HepG2 (cell line): ENCODE data around the gene FGFR1OP2. TPM values are rescaled to one million over a fixed set of nuclear protein-coding genes. Genes with fewer than 3 reads are reported as not detected.

Source experiments
- EP300 ChIP-seq, 3 experiments: sonication (generic) in 1 of 3; formaldehyde crosslinking in 1 of 3; IDR thresholded peaks; 2 replicates each; pipeline versions ENCODE4 v1.5.1 to v1.6.1; 2011 to 2020; ENCODE audit warnings: low read depth in 2 of 3, low read length in 2 of 3, borderline replicate concordance in 1 of 3, improper control_type of control experiment in 1 of 3, mild to moderate bottlenecking in 1 of 3, missing genetic modification reagents in 1 of 3, moderate library complexity in 1 of 3
- FIP1L1 ChIP-seq: fragments of 200-400 bp; formaldehyde crosslinking; IDR thresholded peaks from 2 replicates; pipeline ENCODE4 v1.6.1; 2018; ENCODE audit warnings: low read depth, mild to moderate bottlenecking, low read length, moderate library complexity, borderline replicate concordance; ENCODE audit not compliant: insufficient read depth
- FOXK2 ChIP-seq: fragments of 450-650 bp; IDR thresholded peaks from 2 replicates; pipeline ENCODE4 v1.6.1; 2016
- FOXP1 ChIP-seq, 2 experiments: fragments of 450-650 bp in 1 of 2; IDR thresholded peaks; 2 replicates each; pipeline ENCODE4 v1.6.1; 2017 to 2018; ENCODE audit warnings: antibody characterized with exemption in 1 of 2
- GPN1 ChIP-seq: sonication (generic); formaldehyde crosslinking; IDR thresholded peaks from 2 replicates; pipeline ENCODE4 v1.5.1; 2020; ENCODE audit warnings: missing genetic modification reagents, borderline replicate concordance
- GTF3A ChIP-seq: sonication (generic); formaldehyde crosslinking; conservative IDR thresholded peaks from 2 replicates; pipeline ENCODE4 v1.4.0; 2020; ENCODE audit warnings: mild to moderate bottlenecking, missing genetic modification reagents
- HCFC1 ChIP-seq: fragments of 150-350 bp; IDR thresholded peaks from 2 replicates; pipeline ENCODE4 v1.6.1; 2014; ENCODE audit warnings: low read depth, low read length
- HINFP ChIP-seq: sonication (generic); formaldehyde crosslinking; IDR thresholded peaks from 2 replicates; pipeline ENCODE4 v1.4.0; 2020; ENCODE audit warnings: low read depth, mild to moderate bottlenecking, missing genetic modification reagents
- HNRNPLL ChIP-seq: fragments of 200-400 bp; formaldehyde crosslinking; IDR thresholded peaks from 2 replicates; pipeline ENCODE4 v1.6.1; 2017; ENCODE audit warnings: mild to moderate bottlenecking, low read depth, low read length; ENCODE audit not compliant: poor library complexity, severe bottlenecking
- NKX3-1 ChIP-seq: sonication (generic); formaldehyde crosslinking; IDR thresholded peaks from 2 replicates; pipeline ENCODE4 v1.5.0; 2020; ENCODE audit warnings: missing genetic modification reagents
- PCBP2 ChIP-seq: fragments of 200-400 bp; formaldehyde crosslinking; optimal IDR thresholded peaks from 2 replicates; pipeline ENCODE3; 2018; ENCODE audit warnings: low read length, low read depth; ENCODE audit not compliant: poor library complexity, severe bottlenecking
- RORA ChIP-seq: sonication (generic); formaldehyde crosslinking; IDR thresholded peaks from 2 replicates; pipeline ENCODE4 v1.5.0; 2020; ENCODE audit warnings: mild to moderate bottlenecking, missing genetic modification reagents, moderate library complexity
- SRSF4 ChIP-seq: fragments of 200-400 bp; formaldehyde crosslinking; IDR thresholded peaks from one replicate; pipeline ENCODE4 v1.6.1; 2018; ENCODE audit warnings: mild to moderate bottlenecking, low read depth, low read length, moderate library complexity; ENCODE audit not compliant: poor library complexity, severe bottlenecking
- TARDBP ChIP-seq: sonication (generic); formaldehyde crosslinking; IDR thresholded peaks from 2 replicates; pipeline ENCODE4 v1.8.0; 2022; ENCODE audit warnings: mild to moderate bottlenecking, missing genetic modification reagents
- TCF7 ChIP-seq: sonication (generic); IDR thresholded peaks from 2 replicates; pipeline ENCODE4 v1.6.1; 2016; ENCODE audit warnings: antibody characterized with exemption, low read depth
- WIZ ChIP-seq: sonication (generic); formaldehyde crosslinking; IDR thresholded peaks from 2 replicates; pipeline ENCODE4 v1.5.1; 2020; ENCODE audit warnings: mild to moderate bottlenecking, missing genetic modification reagents
- ZBTB1 ChIP-seq: sonication (generic); formaldehyde crosslinking; IDR thresholded peaks from 2 replicates; pipeline ENCODE4 v1.4.0; 2020; ENCODE audit warnings: missing genetic modification reagents, borderline replicate concordance
- ZBTB7A ChIP-seq: sonication (generic); formaldehyde crosslinking; IDR thresholded peaks from 2 replicates; pipeline ENCODE4 v1.8.0; 2022; ENCODE audit warnings: mild to moderate bottlenecking, missing genetic modification reagents
- ZHX2 ChIP-seq, 2 experiments: sonication (generic) in 1 of 2; formaldehyde crosslinking in 1 of 2; IDR thresholded peaks; 2 replicates each; pipeline versions ENCODE4 v1.6.1 to v1.9.0; 2014 to 2022; ENCODE audit warnings: antibody characterized with exemption in 1 of 2, borderline replicate concordance in 1 of 2, inconsistent platforms in 1 of 2, low read depth in 1 of 2, missing genetic modification reagents in 1 of 2
- ZNF564 ChIP-seq: sonication (generic); formaldehyde crosslinking; IDR thresholded peaks from 2 replicates; pipeline ENCODE4 v1.8.1; 2023; ENCODE audit warnings: mild to moderate bottlenecking, missing genetic modification reagents
- ZNF598 ChIP-seq: sonication (generic); formaldehyde crosslinking; IDR thresholded peaks from 2 replicates; pipeline ENCODE4 v1.5.1; 2020; ENCODE audit warnings: mild to moderate bottlenecking, missing genetic modification reagents, borderline replicate concordance
- ZNF879 ChIP-seq: sonication (generic); formaldehyde crosslinking; IDR thresholded peaks from 2 replicates; pipeline ENCODE4 v1.8.1; 2023; ENCODE audit warnings: missing genetic modification reagents
- polyA plus RNA-seq, 8 experiments: library from polyadenylated mRNA; depleted of rRNA in 3 of 8; stranded (reverse) in 7 of 8; unstranded in 1 of 8; fragments of >200 nt; fragmentation: Illumina TruSeq in 4 of 8; extraction: Trizol in 4 of 8; gene quantifications; 2 replicates each; pipeline versions ENCODE4 v1.2.1 to v1.2.3, GENCODE V29; 2011 to 2016; ENCODE audit warnings: low read depth in 4 of 8, missing spikeins in 1 of 8, mixed read lengths in 1 of 8; ENCODE audit not compliant: insufficient read depth in 1 of 8
- total RNA-seq, 5 experiments: library from RNA; depleted of rRNA; stranded (reverse); fragments of >200 nt; fragmentation: Illumina TruSeq; extraction: Trizol; gene quantifications; 2 replicates each; pipeline ENCODE4 v1.2.3, GENCODE V29; 2016; ENCODE audit warnings: low read depth in 1 of 5

The FGFR1OP2 gene
- total and polyA plus RNA-seq, 2 of the 13 experiments (the other 11 are each of a cell fraction or from before 2014, with no cell fraction given), result 18.3 to 38.1 TPM

- TF ChIP-seq ZHX2 (IDR thresholded peaks at IDR 0.05; ENCODE audit: low read depth) (no peak), ZHX2 (CRISPR knock-in tag; IDR thresholded peaks at IDR 0.05; ENCODE audit: borderline replicate concordance) (no peak), ZNF598 (no peak), GPN1 (CRISPR knock-in tag) (no peak), ZNF879 (CRISPR knock-in tag) (no peak), FIP1L1 (no peak), TCF7 (no peak), TARDBP (CRISPR knock-in tag) (0 out of 2 replicates have a peak, but pooled peaks have one; percentile 42), ZBTB1 (CRISPR knock-in tag) (no peak), HNRNPLL (peak; percentile 86), FOXP1 (IDR thresholded peaks at IDR 0.05) (no peak), FOXP1 (CRISPR knock-in tag; IDR thresholded peaks at IDR 0.05) (no peak), HINFP (CRISPR knock-in tag) (peak; percentile 89), ZBTB7A (CRISPR knock-in tag) (no peak), HCFC1 (peak; percentile 29; the same call in 1 of the 2 replicates), GTF3A (CRISPR knock-in tag) (no peak), FOXK2 (no peak), PCBP2 (no peak), ZNF564 (CRISPR knock-in tag) (peak; percentile 64; the same call in 1 of the 2 replicates), SRSF4 (peak; percentile 36), EP300 (IDR thresholded peaks at IDR 0.05; ENCODE audit: low read depth in 2 of 2, low read length in 2 of 2) (no peak), EP300 (CRISPR knock-in tag; IDR thresholded peaks at IDR 0.05; ENCODE audit: borderline replicate concordance) (no peak), WIZ (no peak), NKX3-1 (no peak), RORA (no peak)
These were observed at the start of gene FGFR1OP2, which contains the start of gene INTS13 (continued) for GRCh38 chr12:26937863-26938700.
